OCI-LY3 (cell line): ENCODE results near the gene RGL4.
"Not testable (repeated sequence)": the region's sequence is repeated elsewhere in the genome, so short reads cannot be mapped to it uniquely, and the experiment has no call there.

Source experiments
- H2AFZ ChIP-seq: fragments of 200-600, 300-600 bp; shearing (Covaris generic); 2 replicates; pipeline ENCODE4 v1.6.0; 2014; ENCODE audit warnings: antibody characterized with exemption, low read depth, low read length
- H3K27ac ChIP-seq: fragments of 200-600, 300-600 bp; sonication (generic); 2 replicates; pipeline ENCODE4 v1.5.1; 2014; ENCODE audit warnings: mild to moderate bottlenecking, low read length, moderate library complexity, mixed read lengths
- H3K27me3 ChIP-seq: fragments of 200-600, 300-600 bp; sonication (generic); 2 replicates; pipeline ENCODE4 v1.6.1; 2014; ENCODE audit warnings: low read depth, low read length, mixed read lengths
- H3K36me3 ChIP-seq: fragments of 200-600, 300-600 bp; sonication (generic); replicated peaks from 2 replicates; pipeline ENCODE3; 2014; ENCODE audit warnings: low read depth, low read length, mixed read lengths
- H3K4me1 ChIP-seq: fragments of 300-600, 200-600 bp; sonication (generic); 2 replicates; pipeline ENCODE4 v1.6.1; 2014; ENCODE audit warnings: low read length, mixed read lengths
- H3K4me2 ChIP-seq: fragments of 200-600, 300-600 bp; sonication (generic); 2 replicates; pipeline ENCODE4 v1.6.1; 2014; ENCODE audit warnings: low read length, mixed read lengths
- H3K4me3 ChIP-seq: fragments of 300-600, 200-600 bp; sonication (generic); 2 replicates; pipeline ENCODE4 v1.5.1; 2014; ENCODE audit warnings: antibody characterized with exemption, mild to moderate bottlenecking, low read length, moderate library complexity
- H3K79me2 ChIP-seq: fragments of 300-600, 200-600 bp; shearing (Covaris generic); 2 replicates; pipeline ENCODE4 v1.6.1; 2014; ENCODE audit warnings: mild to moderate bottlenecking, low read length, mixed read lengths
- H3K9ac ChIP-seq: fragments of 300-600, 200-600 bp; shearing (Covaris generic); 2 replicates; pipeline ENCODE4 v1.6.0; 2014; ENCODE audit warnings: mild to moderate bottlenecking, low read length, moderate library complexity
- H3K9me3 ChIP-seq: fragments of 200-600, 300-600 bp; shearing (Covaris generic); 2 replicates; pipeline ENCODE4 v1.6.1; 2014; ENCODE audit warnings: low read length, mixed read lengths; ENCODE audit not compliant: insufficient read depth
- H4K20me1 ChIP-seq: fragments of 200-600, 300-600 bp; sonication (generic); 2 replicates; pipeline ENCODE4 v1.6.1; 2016; ENCODE audit warnings: low read length, mixed read lengths; ENCODE audit not compliant: insufficient read depth
- CTCF ChIP-seq: fragments of 200-600, 300-600 bp; sonication (generic); IDR thresholded peaks from 2 replicates; pipeline ENCODE4 v1.5.1; 2014; ENCODE audit warnings: antibody characterized with exemption, low read length, low read depth
- EZH2phosphoT487 ChIP-seq: fragments of 200-600 bp; shearing (Covaris generic); IDR thresholded peaks from 2 replicates; pipeline ENCODE4 v1.6.1; 2018; ENCODE audit warnings: antibody characterized with exemption, mixed run types, low read depth

RGL4 gene, protein sequence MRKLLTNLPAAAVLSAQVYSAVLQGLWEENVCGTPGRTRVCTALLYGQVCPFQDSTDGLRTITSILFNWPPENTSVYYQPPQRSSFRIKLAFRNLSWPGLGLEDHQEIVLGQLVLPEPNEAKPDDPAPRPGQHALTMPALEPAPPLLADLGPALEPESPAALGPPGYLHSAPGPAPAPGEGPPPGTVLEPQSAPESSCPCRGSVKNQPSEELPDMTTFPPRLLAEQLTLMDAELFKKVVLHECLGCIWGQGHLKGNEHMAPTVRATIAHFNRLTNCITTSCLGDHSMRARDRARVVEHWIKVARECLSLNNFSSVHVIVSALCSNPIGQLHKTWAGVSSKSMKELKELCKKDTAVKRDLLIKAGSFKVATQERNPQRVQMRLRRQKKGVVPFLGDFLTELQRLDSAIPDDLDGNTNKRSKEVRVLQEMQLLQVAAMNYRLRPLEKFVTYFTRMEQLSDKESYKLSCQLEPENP

DNA sequence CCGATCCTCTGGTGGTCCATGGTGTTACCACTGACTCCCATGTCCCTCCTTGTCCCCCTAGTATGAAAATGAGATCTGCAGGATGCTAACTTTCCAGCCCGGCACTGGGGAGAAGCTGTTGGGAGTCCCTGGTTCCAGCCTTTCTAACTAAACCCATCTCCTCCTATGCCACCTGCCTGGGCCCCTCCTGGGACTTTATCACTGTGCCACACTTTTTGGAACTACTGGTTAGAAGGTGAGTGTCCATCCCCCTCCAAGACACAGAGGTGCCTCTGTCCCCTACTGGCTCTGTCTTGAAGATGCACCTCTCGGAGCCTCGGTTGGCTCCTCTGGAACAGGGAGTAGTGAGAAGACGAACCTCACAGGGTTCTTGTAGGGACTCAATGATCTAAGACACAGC lies at the start of gene RGL4:
Gene RGL4, plus strand, starts transcription at position 301 of the 400 bp plus-strand sequence. CDS start 1,018 bp downstream, outside the sequence.
- no peak within 1 kb of the TSS for H3K9ac ChIP-seq

GRCh38 chr22:23646526-23646925 lies 44.3 kb upstream of the RGL4 start:
- not testable (repeated sequence) for H3K4me2 ChIP-seq, H3K27ac ChIP-seq, H3K9ac ChIP-seq, H3K36me3 ChIP-seq, H3K27me3 ChIP-seq, H3K4me3 ChIP-seq, H3K9me3 ChIP-seq, H3K79me2 ChIP-seq, H3K4me1 ChIP-seq, H2AFZ ChIP-seq, H4K20me1 ChIP-seq

More for the DNA sequence above, at the start of gene RGL4:
- Histone ChIP-seq H3K4me3 (no peak within 1 kb of the TSS), H2AFZ (no peak within 1 kb of the TSS), H3K79me2 (no peaks in the 10 kb centered on the region), H3K27me3 (no peaks in the 10 kb centered on the region), H3K9me3 (no peaks in the 10 kb centered on the region), H4K20me1 (peaks cover 3% of the 10 kb centered on the region; the same call in 1 of the 2 replicates), H3K27ac (no peak within 1 kb of the TSS), H3K4me1 (peaks cover 8% of the 10 kb centered on the region), H3K4me2 (no peak within 1 kb of the TSS), H3K36me3 (peaks cover 12% of the 10 kb centered on the region)
- TF ChIP-seq CTCF (no peak), EZH2phosphoT487 (no peak)

DNA sequence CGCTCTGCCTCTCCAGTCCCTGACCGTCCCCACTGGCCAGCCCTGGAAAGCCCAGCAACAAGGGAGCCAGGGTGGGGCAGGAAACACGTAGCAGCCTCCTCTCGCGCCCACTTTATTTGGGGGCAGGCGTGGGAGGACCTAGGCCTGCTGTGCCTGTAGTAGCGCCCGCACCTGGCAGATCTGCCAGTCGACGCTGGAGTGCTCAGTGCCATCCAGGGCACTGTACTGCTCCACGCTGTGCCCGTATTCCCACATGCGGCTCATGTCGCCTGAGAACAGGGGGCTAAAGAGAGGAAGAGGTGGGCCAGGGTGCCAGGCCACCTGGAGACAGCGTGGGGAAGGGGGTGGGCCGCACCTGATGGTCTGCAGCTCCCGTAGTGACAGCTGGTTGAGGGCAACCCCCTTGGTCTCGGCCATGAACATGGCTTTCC lies 41.7 kb upstream of the RGL4 start:
- Histone ChIP-seq H3K9ac (no peak overlapping the region), H3K4me3 (no peak overlapping the region), H3K27me3 (no peaks in the 10 kb centered on the region), H3K9me3 (no peaks in the 10 kb centered on the region), H3K79me2 (no peaks in the 10 kb centered on the region), H2AFZ (no peak overlapping the region), H3K4me1 (no peaks in the 10 kb centered on the region), H3K36me3 (no peaks in the 10 kb centered on the region), H3K4me2 (no peak overlapping the region), H4K20me1 (no peaks in the 10 kb centered on the region), H3K27ac (no peak overlapping the region)
- TF ChIP-seq EZH2phosphoT487 = no peak

- H3K27me3 ChIP-seq = no peaks in the 10 kb centered on the region
- H3K4me2 ChIP-seq = no peak overlapping the region
- H2AFZ ChIP-seq = no peak overlapping the region
- H3K4me1 ChIP-seq = no peaks in the 10 kb centered on the region
- no peak overlapping the region for H3K9ac ChIP-seq
- H3K27ac ChIP-seq = no peak overlapping the region
- TF ChIP-seq CTCF (no peak), EZH2phosphoT487 (no peak)
- no peaks in the 10 kb centered on the region for H4K20me1 ChIP-seq
- no peaks in the 10 kb centered on the region for H3K9me3 ChIP-seq
- no peaks in the 10 kb centered on the region for H3K79me2 ChIP-seq
- H3K4me3 ChIP-seq = no peak overlapping the region
- no peaks in the 10 kb centered on the region for H3K36me3 ChIP-seq
These were observed 39.1 kb upstream of the RGL4 start for GRCh38 chr22:23651676-23652075.

GRCh38 chr22:23652286-23652685 lies 38.5 kb upstream of the RGL4 start:
- Histone ChIP-seq H3K27me3 (no peaks in the 10 kb centered on the region), H3K9ac (no peak overlapping the region), H3K79me2 (no peaks in the 10 kb centered on the region), H3K4me3 (no peak overlapping the region), H3K9me3 (no peaks in the 10 kb centered on the region), H3K27ac (no peak overlapping the region), H2AFZ (no peak overlapping the region), H4K20me1 (no peaks in the 10 kb centered on the region), H3K4me2 (no peak overlapping the region), H3K36me3 (no peaks in the 10 kb centered on the region), H3K4me1 (no peaks in the 10 kb centered on the region)
- no peak for TF ChIP-seq EZH2phosphoT487
- TF ChIP-seq CTCF = no peak
